H1 (cell line): Measurements from ENCODE around the gene DYNLT2. TPM values are rescaled to one million over a fixed set of nuclear protein-coding genes. Genes with fewer than 3 reads are reported as not detected.

Experiments used
- CHD2 ChIP-seq: IDR thresholded peaks from 2 replicates; pipeline ENCODE4 v1.6.1; 2012; ENCODE audit warnings: low read length, improper control_type of control experiment
- POU5F1 ChIP-seq: IDR thresholded peaks from 2 replicates; pipeline ENCODE4 v1.6.1; 2011; ENCODE audit warnings: low read depth, mild to moderate bottlenecking, low read length, moderate library complexity
- SAP30 ChIP-seq: fragments of 300-600 bp; sonication (generic); IDR thresholded peaks from 2 replicates; pipeline ENCODE4 v1.7.1; 2012; ENCODE audit warnings: low read length, moderate library complexity, mild to moderate bottlenecking, inconsistent platforms; ENCODE audit not compliant: insufficient read depth, insufficient replicate concordance
- SIX5 ChIP-seq: IDR thresholded peaks from 2 replicates; pipeline ENCODE4 v1.6.1; 2011; ENCODE audit warnings: mild to moderate bottlenecking, low read depth, low read length
- TAF1 ChIP-seq: IDR thresholded peaks from 2 replicates; pipeline ENCODE4 v1.6.1; 2011; ENCODE audit warnings: mild to moderate bottlenecking, low read depth, low read length
- polyA plus RNA-seq, 7 experiments: library from polyadenylated mRNA; depleted of rRNA in 3 of 7; stranded (reverse) in 5 of 7; unstranded in 2 of 7; fragments of >200 nt in 5 of 7; fragments of 200-250 nt in 2 of 7; gene quantifications; 1 replicate in 5 of 7; 2 replicates in 1 of 7; 4 replicates in 1 of 7; pipeline versions ENCODE4 v1.2.1 to v1.2.3, GENCODE V29; 2011 to 2013; ENCODE audit warnings: missing spikeins in 2 of 7, mixed read lengths in 2 of 7
- total RNA-seq: library from RNA; stranded (reverse); fragmentation: NEBNext Ultra II Directional; extraction: Animal tissue kit (Norgen Biotek cat#: 25700); gene quantifications from 2 replicates; pipeline ENCODE4 v1.2.1, GENCODE V29; 2021

The DYNLT2 gene
- total and polyA plus RNA-seq, 2 of the 8 experiments (the other 6 are each of a cell fraction or from before 2014, with no cell fraction given) = 0.48 to 1.8 TPM

GRCh38 chr6:169726049-169726400 is 25.3 kb downstream of the DYNLT2 start (continued):
- no peak for TF ChIP-seq SAP30
- TF ChIP-seq CHD2 = no peak
- no peak for TF ChIP-seq POU5F1
- no peak for TF ChIP-seq TAF1
- no peak for TF ChIP-seq SIX5
